GM23248 (cell line): ENCODE data around the gene ZNF385A.

Experiments used
- EZH2 ChIP-seq: fragments of 200-600 bp; sonication (generic); IDR thresholded peaks from 2 replicates; pipeline ENCODE4 v1.6.1; 2018; ENCODE audit warnings: antibody characterized with exemption, mild to moderate bottlenecking; ENCODE audit not compliant: insufficient read depth, poor library complexity, severe bottlenecking
- EZH2phosphoT487 ChIP-seq: fragments of 200-600 bp; sonication (generic); IDR thresholded peaks from 2 replicates; pipeline ENCODE4 v1.6.1; 2018; ENCODE audit warnings: antibody characterized with exemption, moderate library complexity, mild to moderate bottlenecking, low read depth; ENCODE audit not compliant: insufficient read depth

DNA sequence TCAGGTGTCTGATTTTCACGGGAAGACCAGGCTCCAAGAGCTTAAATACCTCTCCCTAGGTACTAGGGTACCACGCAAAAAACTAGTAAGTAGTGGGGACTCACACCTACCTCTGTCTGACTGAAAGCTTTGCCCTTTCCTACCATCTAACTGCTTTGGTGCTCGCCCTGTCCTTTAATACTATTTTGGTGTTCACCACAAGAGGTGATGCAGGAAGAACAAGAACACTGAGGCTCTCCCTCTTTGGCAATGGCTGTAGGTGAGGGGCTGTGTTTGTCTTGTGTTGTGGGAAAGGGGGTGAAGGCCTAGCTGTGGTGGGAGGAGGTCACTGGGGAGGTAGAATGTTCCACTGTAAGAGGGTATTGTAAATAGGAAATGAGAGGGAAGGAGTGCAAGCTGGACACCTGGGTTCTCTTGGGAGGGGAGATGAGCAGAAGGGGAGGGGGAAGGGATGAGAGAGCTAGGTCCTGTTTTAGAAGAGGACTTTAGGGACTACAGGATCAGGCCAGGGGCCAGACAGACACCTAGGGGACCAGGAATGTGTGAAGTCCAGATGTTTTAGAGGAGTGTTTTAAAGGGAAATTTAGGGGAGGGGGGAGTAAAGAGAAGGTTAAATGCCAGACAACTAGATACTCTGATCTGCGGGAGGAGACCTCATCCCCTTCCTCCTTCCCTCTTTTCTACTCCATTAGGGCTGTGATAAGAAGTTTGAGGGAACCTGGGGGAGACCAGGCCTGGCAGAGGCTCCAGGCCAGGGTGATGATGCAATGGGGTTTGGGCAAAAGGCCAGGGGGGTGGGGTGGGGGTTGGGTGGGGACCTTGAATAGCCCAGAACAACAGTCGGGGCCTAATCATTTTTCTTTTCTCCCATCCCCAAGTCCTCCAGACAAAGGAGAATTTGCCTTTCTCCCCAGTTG, 32.4 kb upstream of the ZNF385A start:
- TF ChIP-seq EZH2 (no peak), EZH2phosphoT487 (no peak)
